HUES48 (cell line): ENCODE data around the gene CFAP410.

ENCODE experiments used
- H3K27ac ChIP-seq: one replicate; pipeline ENCODE4 v1.7.0; 2013; ENCODE audit warnings: low read depth, low read length, inconsistent platforms
- H3K27me3 ChIP-seq: 2 replicates; pipeline ENCODE4 v1.6.1; 2013; ENCODE audit warnings: mild to moderate bottlenecking, low read length; ENCODE audit not compliant: control insufficient read depth, insufficient read depth
- H3K36me3 ChIP-seq: 2 replicates; pipeline ENCODE4 v1.6.1; 2013; ENCODE audit warnings: low read length; ENCODE audit not compliant: control insufficient read depth, insufficient read depth
- H3K4me1 ChIP-seq: 2 replicates; pipeline ENCODE4 v1.6.1; 2013; ENCODE audit warnings: mild to moderate bottlenecking, low read length; ENCODE audit not compliant: control insufficient read depth, insufficient read depth
- H3K4me3 ChIP-seq: 2 replicates; pipeline ENCODE4 v1.5.1; 2013; ENCODE audit warnings: mild to moderate bottlenecking, low read depth, low read length
- H3K9ac ChIP-seq: 2 replicates; pipeline ENCODE4 v1.6.1; 2013; ENCODE audit warnings: mild to moderate bottlenecking, low read depth, low read length, moderate library complexity
- H3K9me3 ChIP-seq: 2 replicates; pipeline ENCODE4 v1.6.1; 2013; ENCODE audit warnings: low read length; ENCODE audit not compliant: control insufficient read depth, insufficient read depth

Gene CFAP410

DNA sequence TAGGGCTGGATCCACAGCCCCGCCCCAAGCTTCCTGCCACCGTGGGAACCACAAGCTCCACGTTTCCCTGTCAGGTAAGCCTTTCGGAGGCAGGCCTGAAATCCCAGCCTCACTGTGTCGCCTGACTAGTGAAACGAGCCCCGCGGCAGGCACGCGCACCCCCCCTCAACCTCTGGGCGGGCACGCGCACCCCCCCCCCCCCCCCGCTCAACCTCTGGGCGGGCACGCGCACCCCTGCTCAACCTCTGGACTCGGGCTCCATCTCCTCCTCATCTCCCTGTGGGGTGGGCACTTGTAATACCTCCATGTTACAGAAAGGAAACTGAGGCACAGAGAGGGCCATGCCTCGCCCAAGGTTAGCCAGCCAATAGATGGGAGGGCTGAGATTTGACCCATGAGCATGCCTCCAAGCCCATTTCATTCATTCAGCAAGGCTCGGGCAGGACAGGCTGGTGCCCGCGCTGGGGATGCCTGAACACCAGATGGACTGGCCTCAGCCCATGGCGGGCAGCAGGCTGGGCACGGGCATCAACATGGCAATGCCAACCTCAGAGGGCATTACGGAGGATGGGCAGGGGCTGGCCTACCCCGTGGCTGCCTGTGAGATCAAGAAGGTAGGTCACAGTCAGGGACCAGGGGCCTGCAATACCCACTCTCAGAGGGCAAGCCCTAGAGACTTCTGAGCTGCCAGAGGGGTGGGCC, 4.7 kb downstream of the CFAP410 start:
- H3K4me3 ChIP-seq = no peak overlapping the region
- H3K9ac ChIP-seq = no peak overlapping the region
- no peaks in the 10 kb centered on the region for H3K27me3 ChIP-seq
- no peak overlapping the region for H3K27ac ChIP-seq
- H3K36me3 ChIP-seq = peaks cover 5% of the 10 kb centered on the region; the same call in 1 of the 2 replicates
- H3K4me1 ChIP-seq = no peaks in the 10 kb centered on the region
- H3K9me3 ChIP-seq = no peaks in the 10 kb centered on the region

DNA sequence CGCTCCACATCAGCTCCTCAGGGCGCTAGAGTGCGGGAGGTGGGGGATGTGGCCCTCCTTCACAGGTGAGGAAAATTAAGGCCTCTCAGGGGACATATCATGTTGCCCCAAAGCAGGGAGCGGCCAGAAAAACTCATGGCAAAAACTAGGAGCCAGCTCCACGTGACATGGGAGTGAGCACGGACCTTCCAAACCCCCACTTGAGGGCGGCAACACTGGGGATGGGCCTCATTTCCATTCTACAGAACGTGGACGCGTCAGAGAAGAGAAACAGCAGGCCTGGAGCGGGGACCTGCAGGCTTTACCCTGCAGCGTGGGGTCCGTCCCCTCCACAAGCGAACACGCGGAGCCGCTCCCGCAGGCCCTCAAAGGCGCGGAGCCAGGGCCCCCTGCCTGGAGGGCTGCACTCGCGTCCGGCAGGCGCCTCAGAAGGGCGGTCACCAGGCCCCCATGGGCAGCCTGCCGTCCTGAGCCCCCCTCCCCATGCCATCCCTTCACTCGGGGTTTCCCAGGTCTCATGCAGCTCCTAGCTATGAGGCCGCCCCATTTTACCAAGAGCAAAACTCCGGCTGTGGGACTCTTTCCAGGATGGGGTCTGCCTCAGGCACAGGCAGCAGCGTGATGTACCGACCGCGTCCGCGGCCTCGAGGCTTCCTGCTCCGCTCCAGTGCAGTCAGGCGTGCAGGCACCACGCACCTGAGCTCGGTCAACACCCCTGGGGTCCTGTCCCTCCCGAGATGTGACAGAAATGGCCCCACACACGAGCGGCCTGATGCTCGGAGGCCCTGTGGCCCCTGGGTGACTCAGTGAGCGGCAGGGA, 5.5 kb downstream of the CFAP410 start:
- Histone ChIP-seq H3K27me3 (no peaks in the 10 kb centered on the region), H3K27ac (no peak overlapping the region), H3K9me3 (no peaks in the 10 kb centered on the region), H3K4me1 (no peaks in the 10 kb centered on the region), H3K4me3 (no peak overlapping the region), H3K9ac (no peak overlapping the region), H3K36me3 (peaks cover 5% of the 10 kb centered on the region; the same call in 1 of the 2 replicates)

DNA sequence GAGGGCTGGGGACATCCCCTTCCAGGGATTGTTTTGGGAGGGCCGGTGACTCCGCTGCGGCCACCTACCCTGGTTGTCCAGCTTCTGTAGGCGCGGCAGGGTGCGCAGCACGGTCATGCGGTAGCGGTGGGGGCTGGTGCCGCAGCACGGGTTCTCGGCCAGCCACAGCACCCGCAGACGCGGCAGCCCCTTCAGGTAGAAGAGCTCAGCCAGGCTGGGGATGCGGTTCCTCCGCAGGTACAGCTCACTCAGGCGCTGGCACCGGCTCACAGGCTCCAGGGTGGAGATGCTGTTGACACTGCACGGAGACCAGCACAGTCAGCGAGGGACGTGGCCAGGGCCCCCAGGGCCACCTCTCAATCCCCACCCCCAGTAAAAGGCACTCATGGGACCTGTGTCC, 6.2 kb downstream of the CFAP410 start:
- H3K9me3 ChIP-seq = no peaks in the 10 kb centered on the region
- H3K27ac ChIP-seq = no peak overlapping the region
- no peak overlapping the region for H3K9ac ChIP-seq
- no peak overlapping the region for H3K4me3 ChIP-seq
- no peaks in the 10 kb centered on the region for H3K4me1 ChIP-seq
- peaks cover 5% of the 10 kb centered on the region; the same call in 1 of the 2 replicates for H3K36me3 ChIP-seq
- H3K27me3 ChIP-seq = no peaks in the 10 kb centered on the region

DNA sequence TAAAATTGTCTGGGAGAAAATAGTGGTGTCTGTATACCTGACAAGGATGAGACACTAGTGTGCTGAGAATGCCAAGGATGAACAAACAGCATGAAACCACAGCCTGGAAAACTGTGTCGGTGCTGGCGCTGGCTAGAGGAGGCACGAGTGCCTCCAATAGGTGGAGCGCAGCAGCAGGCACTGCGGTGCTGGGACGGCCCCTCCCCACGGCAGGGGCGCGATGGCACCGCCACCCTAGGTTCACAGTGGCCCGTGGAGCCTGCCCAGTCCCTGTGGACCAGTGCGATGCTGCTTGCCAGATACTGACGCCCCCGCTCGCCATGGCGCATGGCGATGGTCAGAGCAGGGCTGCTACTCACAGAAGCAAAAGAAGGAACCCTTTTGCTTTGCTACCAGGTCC, 6.8 kb downstream of the CFAP410 start:
- Histone ChIP-seq H3K9me3 (no peaks in the 10 kb centered on the region), H3K4me3 (no peak overlapping the region), H3K9ac (no peak overlapping the region), H3K27ac (no peak overlapping the region), H3K4me1 (no peaks in the 10 kb centered on the region), H3K27me3 (no peaks in the 10 kb centered on the region), H3K36me3 (peaks cover 5% of the 10 kb centered on the region; the same call in 1 of the 2 replicates)

- Histone ChIP-seq H3K4me3 (no peak overlapping the region), H3K27ac (no peak overlapping the region), H3K36me3 (peaks cover 5% of the 10 kb centered on the region; the same call in 1 of the 2 replicates), H3K9ac (no peak overlapping the region), H3K27me3 (no peaks in the 10 kb centered on the region), H3K4me1 (no peaks in the 10 kb centered on the region), H3K9me3 (no peaks in the 10 kb centered on the region)
These were observed 7.4 kb downstream of the CFAP410 start for GRCh38 chr21:44331650-44332307.

GRCh38 chr21:44331209-44331608, 8.0 kb downstream of the CFAP410 start:
- Histone ChIP-seq H3K4me3 (no peak overlapping the region), H3K9ac (no peak overlapping the region), H3K9me3 (no peaks in the 10 kb centered on the region), H3K36me3 (peaks cover 1% of the 10 kb centered on the region; the same call in 1 of the 2 replicates), H3K27me3 (no peaks in the 10 kb centered on the region), H3K27ac (no peak overlapping the region), H3K4me1 (no peaks in the 10 kb centered on the region)

DNA sequence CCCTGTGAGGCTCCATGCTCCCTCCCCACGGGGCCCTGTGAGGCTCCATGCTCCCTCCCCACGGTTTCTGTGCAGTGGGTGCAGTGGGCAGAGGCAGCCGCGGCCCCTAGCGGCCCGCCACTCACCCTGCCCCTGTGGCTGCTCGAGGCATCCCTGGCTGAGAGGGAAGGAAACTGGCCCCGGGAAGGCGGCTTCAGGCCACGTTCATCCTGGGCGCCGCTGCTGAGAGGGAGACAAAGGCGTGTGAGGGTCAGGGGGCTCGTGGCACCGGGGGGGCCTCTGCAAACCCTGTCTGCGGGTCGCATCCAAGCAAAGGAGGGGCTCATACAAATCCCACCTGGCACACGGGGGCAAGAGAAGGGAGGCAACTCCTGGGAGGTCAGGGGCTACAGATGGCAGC, 8.5 kb downstream of the CFAP410 start:
- Histone ChIP-seq H3K9me3 (no peaks in the 10 kb centered on the region), H3K27me3 (no peaks in the 10 kb centered on the region), H3K9ac (no peak overlapping the region), H3K4me3 (no peak overlapping the region), H3K27ac (no peak overlapping the region), H3K4me1 (no peaks in the 10 kb centered on the region), H3K36me3 (no peaks in the 10 kb centered on the region)

- no peaks in the 10 kb centered on the region for H3K27me3 ChIP-seq
- no peak overlapping the region for H3K27ac ChIP-seq
- H3K4me1 ChIP-seq = no peaks in the 10 kb centered on the region
- H3K4me3 ChIP-seq = no peak overlapping the region
- H3K9me3 ChIP-seq = no peaks in the 10 kb centered on the region
- H3K9ac ChIP-seq = no peak overlapping the region
- H3K36me3 ChIP-seq = peaks cover under 1% of the 10 kb centered on the region; the same call in 1 of the 2 replicates
These were observed 9.1 kb downstream of the CFAP410 start for GRCh38 chr21:44329971-44330681.

DNA sequence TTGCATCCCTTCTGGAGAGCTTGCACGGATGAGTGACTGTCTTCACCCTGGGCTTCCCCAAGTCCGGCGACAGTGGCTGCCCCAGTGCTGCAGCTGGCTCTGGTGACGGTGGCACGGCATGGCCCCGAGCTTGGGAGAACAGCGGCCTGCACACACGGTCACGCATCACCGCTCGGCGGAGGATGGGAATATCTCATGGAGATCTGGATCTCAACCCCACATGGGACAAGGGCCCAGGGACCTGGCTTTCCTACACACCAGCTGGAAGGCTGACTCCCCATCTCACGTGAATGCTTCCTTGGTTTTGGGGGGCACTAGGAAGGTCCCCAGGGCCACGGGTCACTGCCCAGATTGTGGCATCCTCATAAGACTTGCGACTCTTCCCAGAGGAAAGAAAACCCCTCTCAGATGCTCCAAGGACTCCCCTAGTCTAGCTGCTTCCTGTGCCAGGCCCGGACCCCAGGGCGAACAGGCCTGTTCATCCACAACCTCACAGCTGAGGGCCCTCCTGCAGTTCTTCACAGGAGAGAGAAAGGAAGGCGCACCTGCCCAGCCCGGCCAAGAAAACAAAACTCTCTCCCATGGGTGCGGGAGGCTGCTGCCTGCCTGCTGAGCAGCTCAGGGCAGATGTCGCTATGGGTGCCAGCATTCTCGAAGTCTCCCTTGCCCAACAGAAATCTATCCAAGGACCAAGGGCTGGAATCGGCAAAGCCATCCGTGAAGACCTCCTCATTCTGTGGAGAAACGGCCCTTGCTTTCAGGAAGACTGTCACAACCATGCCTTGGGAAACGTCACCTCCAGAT, 9.9 kb downstream of the CFAP410 start:
- peaks cover 9% of the 10 kb centered on the region for H3K36me3 ChIP-seq
- H3K4me1 ChIP-seq = no peaks in the 10 kb centered on the region
- H3K9ac ChIP-seq = no peak overlapping the region
- no peak overlapping the region for H3K27ac ChIP-seq
- no peaks in the 10 kb centered on the region for H3K9me3 ChIP-seq
- no peak overlapping the region for H3K4me3 ChIP-seq
- H3K27me3 ChIP-seq = no peaks in the 10 kb centered on the region

DNA sequence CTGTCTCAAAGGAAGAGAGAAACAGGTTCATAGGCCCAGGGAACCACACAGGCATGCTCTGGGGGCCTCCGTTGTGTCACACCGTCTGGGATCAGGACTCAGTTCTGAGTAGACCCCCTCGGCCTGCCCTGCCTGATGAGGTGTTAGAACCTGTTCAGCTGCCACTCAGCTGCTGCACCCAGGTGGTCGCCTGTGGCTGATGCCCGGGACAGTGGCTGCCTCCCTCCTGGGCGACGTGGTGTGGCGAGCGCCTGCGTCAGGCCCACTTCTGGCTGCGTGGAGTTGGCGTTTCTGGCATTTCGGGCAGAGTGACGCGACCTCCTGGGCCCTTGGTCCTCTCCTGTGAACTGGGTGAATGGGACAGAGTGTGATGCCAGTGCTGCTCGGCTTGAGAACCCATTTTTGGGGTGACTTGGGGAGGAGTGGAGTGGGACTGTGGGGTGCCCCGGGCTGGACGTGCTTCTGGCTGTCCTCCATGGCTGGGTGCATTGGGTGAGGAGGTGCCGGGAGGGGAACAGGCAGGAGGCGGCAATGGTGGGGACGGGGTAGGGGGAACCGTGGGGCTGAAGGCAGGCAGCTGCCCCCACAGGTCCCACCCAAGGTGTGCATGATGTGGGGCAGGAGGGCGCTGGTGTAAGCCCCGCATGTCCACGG, 10.8 kb downstream of the CFAP410 start:
- H3K9me3 ChIP-seq = no peaks in the 10 kb centered on the region
- H3K27me3 ChIP-seq = no peaks in the 10 kb centered on the region
- peaks cover 18% of the 10 kb centered on the region for H3K36me3 ChIP-seq
- H3K27ac ChIP-seq = no peak overlapping the region
- H3K4me1 ChIP-seq = no peaks in the 10 kb centered on the region
- H3K4me3 ChIP-seq = no peak overlapping the region
- H3K9ac ChIP-seq = no peak overlapping the region
